ENCODE data around the gene ARHGAP28.

ARHGAP28 gene

DNA sequence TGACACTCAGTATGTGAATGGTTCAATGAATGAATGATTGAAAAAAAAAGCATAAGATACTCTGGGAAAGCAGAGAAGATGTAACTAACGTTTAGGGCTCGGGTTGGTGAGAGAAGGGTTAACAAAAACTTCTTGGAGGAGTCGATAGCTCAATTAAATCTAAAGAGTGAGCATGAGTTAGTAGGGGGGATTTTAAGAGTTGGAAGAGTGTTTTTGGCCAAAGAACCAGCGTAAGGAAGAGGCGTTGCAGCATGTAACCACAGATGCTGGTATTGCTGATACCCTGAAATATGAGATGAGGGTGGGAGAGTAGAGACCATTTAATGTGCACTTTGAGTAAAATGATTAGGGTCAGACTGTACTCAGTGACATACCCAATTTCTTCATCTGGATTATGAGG is 14.5 kb downstream of the ARHGAP28 start:
- Histone ChIP-seq H3K27ac (no peak overlapping the region), H3K4me1 (no peaks in the 10 kb centered on the region), H3K9me3 (replicated peaks in 1 of 11) (no peaks in the 10 kb centered on the region), H3K9ac (no peak overlapping the region), H4K20me1 (no peaks in the 10 kb centered on the region), H3K27me3 (no peaks in the 10 kb centered on the region), H3K4me3 (no peak overlapping the region), H3K4me2 (no peak overlapping the region), H3K36me3 (no peaks in the 10 kb centered on the region)
- TF ChIP-seq Cebpa-rat (IDR thresholded peaks at IDR 0.05): no peak

DNA sequence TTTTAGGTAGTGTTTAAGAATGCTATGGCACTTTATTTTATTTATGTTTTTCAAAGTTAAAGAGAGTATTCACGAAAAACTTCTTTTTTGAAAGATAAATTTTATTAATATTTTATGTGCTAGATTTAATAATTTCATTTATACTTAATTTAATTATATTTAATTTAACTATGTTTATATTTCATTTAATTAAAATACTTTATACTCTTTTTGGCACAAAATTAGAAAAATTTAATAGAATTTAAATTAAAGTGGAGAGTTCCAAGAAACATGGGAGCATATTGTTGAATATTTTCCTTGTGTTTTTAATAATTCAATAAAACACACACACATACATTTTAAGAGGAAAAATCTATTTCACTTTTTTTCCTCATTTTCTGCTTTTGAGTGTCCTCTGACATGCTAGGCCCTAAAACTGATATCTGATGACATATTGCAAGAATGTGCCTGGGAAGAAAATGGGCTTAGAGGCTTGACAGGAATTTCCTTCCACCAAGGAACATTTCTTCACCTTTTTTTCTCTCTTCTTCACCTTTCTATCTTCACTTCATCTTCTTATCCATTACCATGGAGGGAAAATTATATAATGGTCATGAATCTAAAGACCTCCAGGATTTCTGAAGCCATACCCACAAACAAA is 15.4 kb downstream of the ARHGAP28 start:
- Histone ChIP-seq H4K20me1 (no peaks in the 10 kb centered on the region), H3K9me3 (replicated peaks in 1 of 11) (peaks cover 0 to 2% (median 0%) of the 10 kb centered on the region in 11 experiments; a peak in 7 of 22 replicates), H3K27ac (no peak overlapping the region), H3K36me3 (no peaks in the 10 kb centered on the region), H3K4me3 (no peak overlapping the region), H3K4me1 (no peaks in the 10 kb centered on the region), H3K4me2 (no peak overlapping the region), H3K9ac (no peak overlapping the region), H3K27me3 (no peaks in the 10 kb centered on the region)
- no peak for TF ChIP-seq Cebpa-rat (IDR thresholded peaks at IDR 0.05)

DNA sequence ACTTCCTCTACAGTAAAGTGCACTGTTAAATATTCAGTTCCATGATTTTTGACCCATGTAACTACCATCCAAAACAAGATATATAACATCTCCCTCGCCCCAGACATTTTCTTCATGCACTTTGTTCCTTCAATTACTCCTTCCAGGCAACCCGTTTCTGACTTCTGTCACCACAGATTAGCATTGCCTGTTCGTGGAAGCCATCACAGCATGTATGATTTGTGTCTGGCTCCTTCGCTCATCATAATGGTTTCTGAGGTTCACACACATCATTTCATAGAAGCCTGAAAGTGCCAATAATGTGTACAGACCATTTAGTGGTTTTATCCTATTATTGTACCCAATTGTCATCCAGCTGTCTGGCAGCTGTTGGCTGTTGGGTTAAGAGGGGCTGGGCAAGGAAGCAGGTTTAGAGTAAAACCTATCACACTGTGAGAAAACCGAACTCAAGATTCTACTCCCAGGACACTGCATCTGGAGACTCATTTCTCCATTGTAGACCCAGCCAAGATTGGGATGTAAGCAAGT is 16.1 kb downstream of the ARHGAP28 start:
- H3K4me3 ChIP-seq: no peak overlapping the region
- no peaks in the 10 kb centered on the region for H3K36me3 ChIP-seq
- no peak for TF ChIP-seq Cebpa-rat (IDR thresholded peaks at IDR 0.05)
- no peaks in the 10 kb centered on the region for H4K20me1 ChIP-seq
- H3K27ac ChIP-seq: no peak overlapping the region
- no peak overlapping the region for H3K4me2 ChIP-seq
- no peaks in the 10 kb centered on the region for H3K27me3 ChIP-seq
- H3K4me1 ChIP-seq: no peaks in the 10 kb centered on the region
- H3K9me3 ChIP-seq (replicated peaks in 1 of 11): peaks cover 0 to 8% (median 5%) of the 10 kb centered on the region in 11 experiments; a peak in 10 of 22 replicates
- H3K9ac ChIP-seq: no peak overlapping the region

DNA sequence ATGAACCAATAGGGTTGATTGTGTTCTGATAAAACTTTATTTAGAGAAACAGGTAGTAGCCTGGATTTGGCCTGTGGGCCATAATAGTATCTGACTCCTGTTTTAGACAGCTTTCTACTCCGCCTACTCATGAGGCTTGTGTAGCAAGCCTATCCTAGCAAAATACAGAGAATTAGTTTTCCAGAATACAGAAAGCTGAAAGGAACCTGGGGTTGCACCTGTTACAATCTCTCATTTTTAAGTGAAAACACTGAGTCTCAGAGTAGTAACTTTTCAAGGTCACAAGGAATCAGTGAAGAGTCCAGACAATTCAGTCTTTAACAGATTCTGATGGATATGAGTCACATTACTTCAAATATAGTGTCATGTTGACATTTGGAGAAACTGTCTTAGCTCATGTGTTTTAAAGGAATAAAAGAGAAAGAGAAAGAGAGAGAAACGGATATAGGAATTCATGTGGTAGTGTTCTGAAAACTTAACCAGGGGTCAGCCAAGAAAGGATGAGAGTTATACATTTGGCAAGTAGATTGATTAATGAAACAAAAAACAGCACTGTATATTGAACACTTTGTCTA is 17.0 kb downstream of the ARHGAP28 start:
- TF ChIP-seq Cebpa-rat (IDR thresholded peaks at IDR 0.05): no peak
- Histone ChIP-seq H3K36me3 (no peaks in the 10 kb centered on the region), H3K9ac (no peak overlapping the region), H3K4me2 (no peak overlapping the region), H3K27ac (no peak overlapping the region), H3K27me3 (no peaks in the 10 kb centered on the region), H3K4me1 (0 out of 20 replicates have a peak, but pooled peaks cover 0 to 6% (median 0%) of the 10 kb centered on the region in 10 experiments), H3K4me3 (no peak overlapping the region), H4K20me1 (no peaks in the 10 kb centered on the region), H3K9me3 (replicated peaks in 1 of 11) (peaks cover 0 to 11% (median 7%) of the 10 kb centered on the region in 11 experiments; a peak in 10 of 22 replicates)

DNA sequence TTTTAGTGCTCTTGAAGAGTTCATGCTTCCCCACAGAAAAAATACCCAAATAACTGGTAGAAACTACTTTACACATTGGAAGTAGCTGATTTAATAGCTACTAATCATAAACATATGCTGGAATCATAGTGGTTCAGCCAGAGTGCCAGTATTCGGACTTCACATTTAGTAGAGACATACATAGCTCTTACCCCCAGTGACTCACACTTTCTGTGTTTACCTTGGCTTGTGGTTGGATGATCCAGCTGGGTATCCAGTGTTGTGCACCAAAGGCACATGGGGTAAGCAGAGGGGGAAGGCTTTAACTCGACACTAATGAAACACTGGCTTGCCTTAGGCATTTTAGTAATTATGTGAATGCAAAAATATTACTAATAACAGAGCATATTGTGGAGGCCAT is 18.1 kb downstream of the ARHGAP28 start:
- Histone ChIP-seq H3K27me3 (no peaks in the 10 kb centered on the region), H3K27ac (no peak overlapping the region), H3K4me2 (no peak overlapping the region), H3K4me1 (0 out of 20 replicates have a peak, but pooled peaks cover 0 to 8% (median 0%) of the 10 kb centered on the region in 10 experiments), H3K36me3 (no peaks in the 10 kb centered on the region), H4K20me1 (no peaks in the 10 kb centered on the region), H3K9ac (no peak overlapping the region), H3K9me3 (replicated peaks in 1 of 11) (peaks cover 0 to 11% (median 7%) of the 10 kb centered on the region in 11 experiments; a peak in 10 of 22 replicates), H3K4me3 (no peak overlapping the region)
- no peak for TF ChIP-seq Cebpa-rat (IDR thresholded peaks at IDR 0.05)

DNA sequence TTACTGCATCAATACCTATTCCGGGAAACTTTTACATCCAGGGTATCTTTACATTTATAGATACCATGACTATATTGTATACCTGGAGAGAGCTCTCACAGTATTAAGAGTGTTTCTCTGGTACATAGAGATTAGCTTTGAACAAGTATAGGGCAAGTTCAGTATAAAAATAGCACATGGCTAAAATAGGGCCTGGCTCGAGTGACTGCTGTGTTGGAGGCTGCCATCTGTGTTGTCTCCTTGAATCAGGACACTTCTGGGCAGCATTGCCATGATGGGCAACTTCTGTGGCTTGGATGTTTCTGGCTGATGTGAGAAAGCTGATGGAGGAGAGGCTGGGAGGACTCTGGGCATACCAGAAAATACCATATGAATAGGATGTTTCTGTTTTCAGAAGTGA is 18.7 kb downstream of the ARHGAP28 start:
- Histone ChIP-seq H3K27me3 (no peaks in the 10 kb centered on the region), H3K27ac (no peak overlapping the region), H3K4me2 (no peak overlapping the region), H3K9me3 (replicated peaks in 1 of 11) (peaks cover 0 to 11% (median 7%) of the 10 kb centered on the region in 11 experiments; a peak in 10 of 22 replicates), H4K20me1 (no peaks in the 10 kb centered on the region), H3K4me1 (0 out of 20 replicates have a peak, but pooled peaks cover 0 to 8% (median 0%) of the 10 kb centered on the region in 10 experiments), H3K9ac (no peak overlapping the region), H3K4me3 (no peak overlapping the region), H3K36me3 (no peaks in the 10 kb centered on the region)
- no peak for TF ChIP-seq Cebpa-rat (IDR thresholded peaks at IDR 0.05)

DNA sequence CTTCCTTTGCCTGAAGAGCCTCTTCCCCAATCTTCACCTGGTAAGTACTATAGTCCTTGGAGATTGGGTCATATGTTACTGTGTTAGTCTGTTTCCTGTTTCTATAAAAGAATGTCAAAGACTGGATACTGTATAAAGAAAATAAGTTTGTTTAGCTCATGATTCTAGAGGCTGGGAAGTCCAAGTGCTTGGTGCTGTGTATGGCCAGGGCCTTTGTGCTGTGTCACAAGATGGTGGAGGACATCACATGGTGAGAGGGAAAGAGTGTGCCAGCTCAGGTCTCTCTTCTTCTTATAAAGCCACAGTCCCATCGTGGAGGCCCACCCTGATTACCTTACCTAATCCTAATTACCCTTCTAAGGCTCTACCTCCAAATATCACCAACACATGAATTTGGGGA is 20.9 kb downstream of the ARHGAP28 start:
- Histone ChIP-seq H3K9ac (no peak overlapping the region), H3K4me3 (no peak overlapping the region), H3K4me1 (0 out of 20 replicates have a peak, but pooled peaks cover 0 to 8% (median 0%) of the 10 kb centered on the region in 10 experiments), H4K20me1 (no peaks in the 10 kb centered on the region), H3K9me3 (replicated peaks in 1 of 11) (peaks cover 0 to 11% (median 7%) of the 10 kb centered on the region in 11 experiments; a peak in 10 of 22 replicates), H3K36me3 (no peaks in the 10 kb centered on the region), H3K27ac (no peak overlapping the region), H3K4me2 (no peak overlapping the region), H3K27me3 (no peaks in the 10 kb centered on the region)
- no peak for TF ChIP-seq Cebpa-rat (IDR thresholded peaks at IDR 0.05)

DNA sequence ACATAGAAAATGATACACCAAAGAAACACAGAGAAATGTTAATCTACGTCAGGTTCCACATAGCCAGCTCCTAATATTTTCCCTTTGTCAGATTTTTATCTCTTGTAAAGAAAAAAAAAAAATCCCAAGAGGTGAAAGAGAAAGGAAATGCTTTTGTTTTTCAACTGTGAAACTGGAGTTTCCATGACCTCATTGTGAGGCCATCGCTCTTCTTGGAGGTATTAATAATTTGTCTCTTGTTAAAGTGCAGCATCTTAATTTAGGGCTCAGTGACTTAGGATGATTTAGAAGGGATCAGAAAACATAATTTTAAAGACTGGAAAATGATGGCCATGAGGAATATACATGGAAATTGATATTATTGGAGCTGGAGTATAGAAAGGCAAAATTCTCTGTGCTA is 21.7 kb downstream of the ARHGAP28 start:
- Histone ChIP-seq H3K4me3 (no peak overlapping the region), H3K4me2 (peak overlapping the region in 1 of 11 experiments; percentile 36; a peak in 1 of 22 replicates), H3K4me1 (0 out of 20 replicates have a peak, but pooled peaks cover 0 to 8% (median 0%) of the 10 kb centered on the region in 10 experiments), H3K36me3 (no peaks in the 10 kb centered on the region), H3K9me3 (replicated peaks in 1 of 11) (peaks cover 0 to 11% (median 7%) of the 10 kb centered on the region in 11 experiments; a peak in 10 of 22 replicates), H3K27ac (no peak overlapping the region), H3K27me3 (no peaks in the 10 kb centered on the region), H3K9ac (no peak overlapping the region), H4K20me1 (no peaks in the 10 kb centered on the region)
- TF ChIP-seq Cebpa-rat (IDR thresholded peaks at IDR 0.05): no peak

DNA sequence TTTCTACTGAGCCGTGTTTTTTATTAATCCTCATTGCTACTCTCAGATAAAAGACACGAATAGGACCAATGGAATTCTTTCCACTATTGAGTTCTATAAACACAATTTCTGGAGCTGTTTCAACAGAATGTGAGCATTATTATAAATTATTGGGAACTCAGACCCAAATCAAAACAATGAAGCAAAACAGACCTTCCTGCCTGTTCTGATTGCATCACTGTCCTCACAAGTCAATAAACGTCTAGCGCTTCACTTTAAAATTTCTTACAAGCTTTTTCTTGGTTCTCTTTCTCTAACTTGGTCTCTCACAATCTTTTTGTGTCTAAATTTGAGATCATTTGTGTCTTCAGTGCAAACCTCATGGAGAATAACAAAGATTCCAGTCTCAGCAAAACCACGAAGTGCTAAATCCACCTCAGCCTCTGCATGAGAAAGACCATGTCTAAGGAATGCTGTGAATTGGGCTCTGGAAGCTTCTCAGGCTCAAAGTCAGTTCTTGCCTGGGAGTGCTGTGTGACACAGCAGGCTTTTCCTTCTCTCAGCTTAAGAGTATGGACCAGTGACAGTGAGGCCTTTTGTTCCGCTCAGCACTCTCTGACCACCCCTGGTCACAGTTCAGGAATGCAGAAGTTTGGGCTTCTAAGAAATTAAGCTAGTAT is 22.8 kb downstream of the ARHGAP28 start:
- no peaks in the 10 kb centered on the region for H3K36me3 ChIP-seq
- H3K27ac ChIP-seq: no peak overlapping the region
- no peaks in the 10 kb centered on the region for H4K20me1 ChIP-seq
- TF ChIP-seq Cebpa-rat (IDR thresholded peaks at IDR 0.05): no peak
- H3K9me3 ChIP-seq (replicated peaks in 1 of 11): peaks cover 0 to 11% (median 7%) of the 10 kb centered on the region in 11 experiments; a peak in 10 of 22 replicates
- no peaks in the 10 kb centered on the region for H3K27me3 ChIP-seq
- no peak overlapping the region for H3K4me3 ChIP-seq
- no peak overlapping the region for H3K9ac ChIP-seq
- 0 out of 20 replicates have a peak, but pooled peaks cover 0 to 8% (median 0%) of the 10 kb centered on the region in 10 experiments for H3K4me1 ChIP-seq
- H3K4me2 ChIP-seq: no peak overlapping the region
